Upper lobe of left lung (tissue), 6 donors: ENCODE measurements around the gene AP1S2. TPM values are rescaled to one million over a fixed set of nuclear protein-coding genes. Genes with fewer than 3 reads are reported as not detected.
"Not testable (repeated sequence)": the region's sequence is repeated elsewhere in the genome, so short reads cannot be mapped to it uniquely, and the experiment has no call there.

Experiments
- ATAC-seq, 2 donors: fragments of 200-7000 bp; cut with Tn5 transposase; one replicate each; pipeline ENCODE4 v1.9.1; 2022; ENCODE audit warnings: mild to moderate bottlenecking in 2 of 2, moderate library complexity in 2 of 2; ENCODE audit not compliant: low FRiP score in 2 of 2
- DNase-seq, 2 donors: peaks; one replicate each; pipeline ENCODE4 v3.0.0-alpha.2; 2019 to 2020
- H3K27ac ChIP-seq, 4 donors: fragments of 200-600 bp; sonication (generic); one replicate each; pipeline ENCODE4 v1.5.1; 2016 to 2019
- H3K27me3 ChIP-seq, 4 donors: fragments of 200-600 bp; sonication (generic); one replicate each; pipeline ENCODE4 v1.5.1; 2017 to 2019
- H3K36me3 ChIP-seq, 4 donors: fragments of 200-600 bp; sonication (generic); one replicate each; pipeline ENCODE4 v1.5.1; 2016 to 2019
- H3K4me1 ChIP-seq, 4 donors: fragments of 200-600 bp; sonication (generic); one replicate each; pipeline ENCODE4 v1.5.1; 2018 to 2019
- H3K4me3 ChIP-seq, 4 donors: fragments of 200-600 bp; sonication (generic); one replicate each; pipeline ENCODE4 v1.5.1; 2017 to 2019; ENCODE audit warnings: mild to moderate bottlenecking in 2 of 4, moderate library complexity in 1 of 4
- H3K9me3 ChIP-seq, 4 donors: fragments of 200-600 bp; sonication (generic); one replicate each; pipeline ENCODE4 v1.5.1; 2018 to 2019
- CTCF ChIP-seq, 6 experiments: fragments of 450-650 bp in 4 of 6; fragments of 200-600 bp in 2 of 6; sonication (generic) in 2 of 6; IDR thresholded peaks; one replicate each; pipeline ENCODE4 v1.5.1; 2016 to 2019; ENCODE audit warnings: antibody characterized with exemption in 6 of 6
- EP300 ChIP-seq, 4 donors: sonication (generic); formaldehyde crosslinking; IDR thresholded peaks; one replicate each; pipeline ENCODE4 v1.5.1; 2017; ENCODE audit warnings: antibody characterized with exemption in 4 of 4, control low read depth in 2 of 4
- POLR2A ChIP-seq, 4 donors: fragments of 450-650 bp; IDR thresholded peaks; one replicate each; pipeline ENCODE4 v1.5.1; 2016 to 2017; ENCODE audit warnings: antibody characterized with exemption in 4 of 4, mild to moderate bottlenecking in 2 of 4
- POLR2AphosphoS5 ChIP-seq, 2 donors: sonication (generic); formaldehyde crosslinking; IDR thresholded peaks; one replicate each; pipeline ENCODE4 v1.5.1; 2017; ENCODE audit warnings: antibody characterized with exemption in 2 of 2
- WGBS, 2 donors: methylation state at CpG; one replicate each; pipeline ENCODE4 v1.1.5; 2017 to 2018; 5-methylcytosine and 5-hydroxymethylcytosine counted together
- total RNA-seq, 6 donors: library from RNA; depleted of rRNA in 4 of 6; stranded (reverse); fragments of >200 nt in 4 of 6; gene quantifications; one replicate each; pipeline versions ENCODE4 v1.1.0 to v1.2.1, GENCODE V29; 2016 to 2021
- donor health status: DM: no; HTN: no; CAD: no; lungs with moderate emphysema.
- donor health status: DM: no; HTN: yes; CAD: no; lungs with severe emphysema.

AP1S2 gene
- total RNA-seq, 6 donors from 2014 or later, result 12.7 to 51.7 (median 30.6) TPM

GRCh38 chrX:15838017-15838416, 16.6 kb downstream of the AP1S2 start:
- H3K36me3 ChIP-seq, result no peaks in the 10 kb centered on the region
- H3K4me1 ChIP-seq, result no peaks in the 10 kb centered on the region
- no peaks in the 10 kb centered on the region for H3K9me3 ChIP-seq
- WGBS, 2 donors, result 92 to 100% methylated on average over 1 to 3 of the region's 3 CpGs
- DNase-seq (no peak), ATAC-seq (no peak)
- no peak overlapping the region for H3K27ac ChIP-seq
- no peak overlapping the region for H3K4me3 ChIP-seq
- TF ChIP-seq POLR2AphosphoS5 (IDR thresholded peaks at IDR 0.05), result no peak
- TF ChIP-seq EP300 (IDR thresholded peaks at IDR 0.05), result no peak
- no peak for TF ChIP-seq CTCF (IDR thresholded peaks at IDR 0.05)
- TF ChIP-seq POLR2A (IDR thresholded peaks at IDR 0.05), result no peak
- no peaks in the 10 kb centered on the region for H3K27me3 ChIP-seq

GRCh38 chrX:15834827-15835595, 19.6 kb downstream of the AP1S2 start:
- TF ChIP-seq POLR2AphosphoS5 (IDR thresholded peaks at IDR 0.05) (no peak), POLR2A (IDR thresholded peaks at IDR 0.05) (no peak), EP300 (IDR thresholded peaks at IDR 0.05) (no peak), CTCF (IDR thresholded peaks at IDR 0.05) (no peak)
- no peak overlapping the region for H3K27ac ChIP-seq
- no peaks in the 10 kb centered on the region for H3K4me1 ChIP-seq
- DNase-seq, result no peak
- ATAC-seq, result no peak
- H3K4me3 ChIP-seq, result no peak overlapping the region
- no peaks in the 10 kb centered on the region for H3K36me3 ChIP-seq
- WGBS, 2 donors, result 72 to 82% methylated on average over 5 of the region's 5 CpGs
- no peaks in the 10 kb centered on the region for H3K27me3 ChIP-seq
- no peaks in the 10 kb centered on the region for H3K9me3 ChIP-seq

- H3K4me3 ChIP-seq, result no peak overlapping the region
- no peak overlapping the region for H3K27ac ChIP-seq
- H3K9me3 ChIP-seq, result no peaks in the 10 kb centered on the region
- TF ChIP-seq EP300 (IDR thresholded peaks at IDR 0.05) (no peak), CTCF (IDR thresholded peaks at IDR 0.05) (no peak), POLR2AphosphoS5 (IDR thresholded peaks at IDR 0.05) (no peak), POLR2A (IDR thresholded peaks at IDR 0.05) (no peak)
- H3K36me3 ChIP-seq, result no peaks in the 10 kb centered on the region
- 71 to 74% methylated on average over 3 of the region's 3 CpGs for WGBS, 2 donors
- no peaks in the 10 kb centered on the region for H3K4me1 ChIP-seq
- DNase-seq (no peak), ATAC-seq (no peak)
- H3K27me3 ChIP-seq, result no peaks in the 10 kb centered on the region
Observed at GRCh38 chrX:15834053-15834452, 20.6 kb downstream of the AP1S2 start.

- H3K27ac ChIP-seq, DNase-seq, H3K4me1 ChIP-seq, H3K27me3 ChIP-seq, H3K9me3 ChIP-seq, ATAC-seq, H3K4me3 ChIP-seq: not testable (repeated sequence)
- WGBS, 2 donors, result 63 to 83% methylated on average over 1 of the region's 2 CpGs
- peaks cover 0 to 12% (median 5%) of the 10 kb centered on the region in 4 donors for H3K36me3 ChIP-seq
Observed at GRCh38 chrX:15831347-15831746, 23.3 kb downstream of the AP1S2 start.

- Histone ChIP-seq H3K27ac (no peak overlapping the region), H3K9me3 (no peaks in the 10 kb centered on the region), H3K27me3 (no peaks in the 10 kb centered on the region), H3K36me3 (peaks cover 0 to 13% (median 5%) of the 10 kb centered on the region in 4 donors), H3K4me1 (no peaks in the 10 kb centered on the region), H3K4me3 (no peak overlapping the region)
- DNase-seq (no peak), ATAC-seq (no peak)
- 81 to 86% methylated on average over 1 of the region's 1 CpG for WGBS, 2 donors
- TF ChIP-seq POLR2AphosphoS5 (IDR thresholded peaks at IDR 0.05) (no peak), EP300 (IDR thresholded peaks at IDR 0.05) (no peak), CTCF (IDR thresholded peaks at IDR 0.05) (no peak), POLR2A (IDR thresholded peaks at IDR 0.05) (no peak)
Observed at GRCh38 chrX:15829217-15829616, 25.4 kb downstream of the AP1S2 start.
